A549 (cell line): ENCODE results near the gene CDC42EP5.

Source experiments
- MAFK ChIP-seq: fragments of 450-650 bp; IDR thresholded peaks from 2 replicates; pipeline ENCODE4 v1.6.1; 2014; ENCODE audit not compliant: partially characterized antibody
- MAX ChIP-seq: IDR thresholded peaks from 2 replicates; pipeline ENCODE4 v1.6.1; 2012
- MAZ ChIP-seq: fragments of 150-350 bp; IDR thresholded peaks from 2 replicates; pipeline ENCODE4 v1.6.1; 2014; ENCODE audit warnings: antibody characterized with exemption, low read depth, low read length, borderline replicate concordance
- NPAS2 ChIP-seq: fragments of 250-450 bp; sonication (Bioruptor Pico); IDR thresholded peaks from 2 replicates; pipeline ENCODE4 v1.8.0; 2022; ENCODE audit warnings: mild to moderate bottlenecking, moderate library complexity, borderline replicate concordance
- POLR2A ChIP-seq: IDR thresholded peaks from 2 replicates; pipeline ENCODE4 v1.6.1; 2012; ENCODE audit warnings: mild to moderate bottlenecking, low read length
- RAD21 ChIP-seq, 2 experiments: fragments of >200 bp in 1 of 2; sonication (Bioruptor Twin) in 1 of 2; formaldehyde crosslinking in 1 of 2; IDR thresholded peaks in 1 of 2; conservative IDR thresholded peaks in 1 of 2; 2 replicates in 1 of 2; 3 replicates in 1 of 2; pipeline ENCODE4 v1.6.1; 2012 to 2018; ENCODE audit warnings: inconsistent platforms in 1 of 2
- RCOR1 ChIP-seq: fragments of 150-350 bp; IDR thresholded peaks from 2 replicates; pipeline ENCODE4 v1.6.1; 2014; ENCODE audit warnings: antibody characterized with exemption, low read length, low read depth
- SMC3 ChIP-seq: fragments of >200 bp; sonication (Bioruptor Twin); formaldehyde crosslinking; IDR thresholded peaks from 3 replicates; pipeline ENCODE4 v1.6.1; 2018; ENCODE audit warnings: inconsistent platforms
- TF ChIP-seq, protein P1 (sequence below): fragments of >200 bp; sonication (Bioruptor Twin); formaldehyde crosslinking; IDR thresholded peaks from 3 replicates; pipeline ENCODE4 v1.5.1; 2016
- TF ChIP-seq, protein P2 (sequence below): fragments of 150-350 bp; IDR thresholded peaks from 2 replicates; pipeline ENCODE4 v1.6.1; 2014; ENCODE audit warnings: low read depth, mild to moderate bottlenecking, low read length

DNA sequence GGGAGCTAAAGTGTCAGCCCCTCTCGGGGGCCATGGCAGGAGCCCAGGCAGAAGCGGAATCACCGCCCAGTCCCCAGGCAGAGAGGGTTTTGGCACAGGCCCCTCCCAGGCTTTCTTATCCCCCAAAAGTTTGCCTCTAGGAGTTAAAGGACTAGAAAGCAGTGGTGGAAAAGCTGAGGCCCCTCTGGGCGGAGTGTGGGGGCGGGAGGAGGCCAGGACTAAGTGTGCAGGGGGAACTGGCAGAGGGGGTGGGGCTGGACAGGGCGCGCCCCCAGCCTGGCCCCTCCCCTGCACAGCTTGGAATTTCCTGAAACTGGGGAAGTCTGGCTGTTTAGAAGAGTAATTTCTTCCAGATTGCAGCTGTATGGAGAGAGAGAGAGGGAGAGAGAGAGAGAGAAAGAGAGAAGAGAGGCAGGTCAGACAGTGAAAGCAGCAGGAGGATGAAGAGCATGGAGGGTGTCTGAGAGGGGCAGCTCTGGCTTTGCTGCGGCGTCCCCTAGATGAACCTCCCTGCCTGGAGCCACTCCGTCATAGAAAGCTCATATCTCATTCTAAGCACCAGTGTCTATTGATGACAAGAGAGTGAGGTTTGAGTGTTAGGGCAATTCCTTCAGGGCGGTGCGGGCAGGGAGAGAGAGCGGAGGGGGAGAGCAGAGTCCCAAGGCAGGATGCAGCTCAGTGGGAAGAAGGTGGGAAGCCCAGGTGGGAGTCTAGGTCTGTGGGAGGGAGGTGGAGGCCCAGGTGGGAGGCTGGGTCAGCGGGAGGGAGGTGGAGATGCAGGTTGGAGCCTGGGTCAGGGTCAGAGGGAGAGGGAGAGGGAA, at the start of gene CDC42EP5:
- TF ChIP-seq, protein P1, sequence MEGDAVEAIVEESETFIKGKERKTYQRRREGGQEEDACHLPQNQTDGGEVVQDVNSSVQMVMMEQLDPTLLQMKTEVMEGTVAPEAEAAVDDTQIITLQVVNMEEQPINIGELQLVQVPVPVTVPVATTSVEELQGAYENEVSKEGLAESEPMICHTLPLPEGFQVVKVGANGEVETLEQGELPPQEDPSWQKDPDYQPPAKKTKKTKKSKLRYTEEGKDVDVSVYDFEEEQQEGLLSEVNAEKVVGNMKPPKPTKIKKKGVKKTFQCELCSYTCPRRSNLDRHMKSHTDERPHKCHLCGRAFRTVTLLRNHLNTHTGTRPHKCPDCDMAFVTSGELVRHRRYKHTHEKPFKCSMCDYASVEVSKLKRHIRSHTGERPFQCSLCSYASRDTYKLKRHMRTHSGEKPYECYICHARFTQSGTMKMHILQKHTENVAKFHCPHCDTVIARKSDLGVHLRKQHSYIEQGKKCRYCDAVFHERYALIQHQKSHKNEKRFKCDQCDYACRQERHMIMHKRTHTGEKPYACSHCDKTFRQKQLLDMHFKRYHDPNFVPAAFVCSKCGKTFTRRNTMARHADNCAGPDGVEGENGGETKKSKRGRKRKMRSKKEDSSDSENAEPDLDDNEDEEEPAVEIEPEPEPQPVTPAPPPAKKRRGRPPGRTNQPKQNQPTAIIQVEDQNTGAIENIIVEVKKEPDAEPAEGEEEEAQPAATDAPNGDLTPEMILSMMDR: no peak
- no peak for TF ChIP-seq POLR2A
- TF ChIP-seq RCOR1: no peak
- no peak for TF ChIP-seq RAD21 (conservative IDR thresholded peaks at IDR 0.05 in 1 of 2, IDR thresholded peaks at IDR 0.05 in 1 of 2)
- no peak for TF ChIP-seq MAFK
- TF ChIP-seq, protein P2, sequence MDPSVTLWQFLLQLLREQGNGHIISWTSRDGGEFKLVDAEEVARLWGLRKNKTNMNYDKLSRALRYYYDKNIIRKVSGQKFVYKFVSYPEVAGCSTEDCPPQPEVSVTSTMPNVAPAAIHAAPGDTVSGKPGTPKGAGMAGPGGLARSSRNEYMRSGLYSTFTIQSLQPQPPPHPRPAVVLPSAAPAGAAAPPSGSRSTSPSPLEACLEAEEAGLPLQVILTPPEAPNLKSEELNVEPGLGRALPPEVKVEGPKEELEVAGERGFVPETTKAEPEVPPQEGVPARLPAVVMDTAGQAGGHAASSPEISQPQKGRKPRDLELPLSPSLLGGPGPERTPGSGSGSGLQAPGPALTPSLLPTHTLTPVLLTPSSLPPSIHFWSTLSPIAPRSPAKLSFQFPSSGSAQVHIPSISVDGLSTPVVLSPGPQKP: no peak
- no peak for TF ChIP-seq NPAS2 (CRISPR knock-in tag)
- no peak for TF ChIP-seq MAZ
- TF ChIP-seq SMC3: no peak
- TF ChIP-seq MAX: no peak
